SK-N-SH (cell line): ENCODE data around the gene GUCA2B. TPM values are rescaled to one million over a fixed set of nuclear protein-coding genes. Genes with fewer than 3 reads are reported as not detected.

ENCODE experiments used
- CTCF ChIA-PET: fragments of 300-600, 350-600 bp; formaldehyde crosslinking; extraction: SDS; loops from one replicate; lab custom pipeline; 2021; lab: Yijun Ruan, JAX
- POLR2A ChIA-PET: fragments of 350-600 bp; sonication (Branson Sonifier 250); formaldehyde crosslinking; extraction: SDS; loops from one replicate; lab custom pipeline; 2020; ENCODE audit warnings: antibody characterized with exemption, inconsistent platforms; lab: Yijun Ruan, JAX
- DNase-seq: peaks from one replicate; pipeline ENCODE4 v3.0.0; 2012
- H2AFZ ChIP-seq: fragments of 200-600 bp; sonication (generic); 2 replicates; pipeline ENCODE4 v1.8.1; 2016; ENCODE audit warnings: antibody characterized with exemption, mild to moderate bottlenecking, low read depth
- H3F3A ChIP-seq: fragments of 200-600 bp; sonication (generic); replicated peaks from 2 replicates; pipeline ENCODE3; 2016; ENCODE audit warnings: antibody characterized with exemption, mild to moderate bottlenecking; ENCODE audit not compliant: insufficient read depth
- H3K27ac ChIP-seq, 2 experiments: fragments of 200-500 bp in 1 of 2; fragments of 200-600 bp in 1 of 2; sonication (Bioruptor generic) in 1 of 2; sonication (generic), shearing (Covaris generic) in 1 of 2; 2 replicates each; pipeline versions ENCODE4 v1.5.1 to v1.6.1; 2014 to 2016; ENCODE audit warnings: low read depth in 2 of 2, inconsistent platforms in 1 of 2, low read length in 1 of 2, mild to moderate bottlenecking in 1 of 2, mixed read lengths in 1 of 2
- H3K27me3 ChIP-seq: fragments of 200-600 bp; sonication (generic), shearing (Covaris generic); 2 replicates; pipeline ENCODE4 v1.6.1; 2016; ENCODE audit warnings: mixed run types; ENCODE audit not compliant: insufficient read depth
- H3K36me3 ChIP-seq, 2 experiments: fragments of 200-500 bp in 1 of 2; fragments of 200-600 bp in 1 of 2; sonication (Bioruptor generic) in 1 of 2; sonication (generic) in 1 of 2; replicated peaks in 1 of 2; 2 replicates each; pipeline versions ENCODE3 to v1.5.1; 2014 to 2016; ENCODE audit warnings: low read length in 1 of 2, mild to moderate bottlenecking in 1 of 2; ENCODE audit not compliant: insufficient read depth in 2 of 2, control insufficient read depth in 1 of 2
- H3K4me1 ChIP-seq, 2 experiments: fragments of 200-500 bp in 1 of 2; fragments of 200-600 bp in 1 of 2; sonication (Bioruptor generic) in 1 of 2; sonication (generic), shearing (Covaris generic) in 1 of 2; 2 replicates each; pipeline versions ENCODE4 v1.5.1 to v1.6.1; 2014 to 2016; ENCODE audit warnings: low read depth in 1 of 2, low read length in 1 of 2, mixed run types in 1 of 2; ENCODE audit not compliant: insufficient read depth in 2 of 2, control insufficient read depth in 1 of 2
- H3K4me2 ChIP-seq: fragments of 200-600 bp; sonication (generic), shearing (Covaris generic); 2 replicates; pipeline ENCODE4 v1.6.1; 2017; ENCODE audit warnings: mixed run types
- H3K4me3 ChIP-seq, 2 experiments: fragments of 200-500 bp in 1 of 2; fragments of 200-600 bp in 1 of 2; sonication (Bioruptor generic) in 1 of 2; sonication (generic), shearing (Covaris generic) in 1 of 2; 2 replicates each; pipeline versions ENCODE4 v1.5.1 to v1.8.1; 2014 to 2016; ENCODE audit warnings: low read depth in 2 of 2, inconsistent platforms in 1 of 2, low read length in 1 of 2, mild to moderate bottlenecking in 1 of 2, mixed read lengths in 1 of 2, moderate library complexity in 1 of 2
- H3K79me2 ChIP-seq: fragments of 200-600 bp; sonication (generic); 2 replicates; pipeline ENCODE4 v1.8.1; 2017; ENCODE audit warnings: mild to moderate bottlenecking; ENCODE audit not compliant: insufficient read depth
- H3K9ac ChIP-seq: fragments of 200-600 bp; sonication (generic); 2 replicates; pipeline ENCODE4 v1.6.1; 2017; ENCODE audit warnings: mixed run types
- H3K9me2 ChIP-seq: fragments of 200-600 bp; sonication (generic); 2 replicates; pipeline ENCODE4 v1.6.1; 2017; ENCODE audit warnings: mixed run types
- H3K9me3 ChIP-seq: fragments of 200-600 bp; sonication (generic); 2 replicates; pipeline ENCODE4 v1.6.1; 2017; ENCODE audit warnings: mixed run types, mild to moderate bottlenecking, moderate library complexity
- H4K20me1 ChIP-seq: fragments of 200-600 bp; sonication (generic); 2 replicates; pipeline ENCODE4 v1.6.1; 2017; ENCODE audit warnings: mild to moderate bottlenecking, mixed run types; ENCODE audit not compliant: insufficient read depth
- CHD2 ChIP-seq: fragments of 150-350 bp; IDR thresholded peaks from 2 replicates; pipeline ENCODE4 v1.6.1; 2018; ENCODE audit warnings: low read length; ENCODE audit not compliant: partially characterized antibody
- ELF1 ChIP-seq: IDR thresholded peaks from 2 replicates; pipeline ENCODE4 v1.4.0; 2012
- EZH2phosphoT487 ChIP-seq: fragments of 200-600 bp; sonication (generic); IDR thresholded peaks from 2 replicates; pipeline ENCODE4 v1.6.1; 2017; ENCODE audit warnings: low read depth, mixed run types, mild to moderate bottlenecking, antibody characterized with exemption, moderate library complexity, borderline replicate concordance
- JUND ChIP-seq: IDR thresholded peaks from 2 replicates; pipeline ENCODE4 v1.4.0; 2012
- MEF2A ChIP-seq: IDR thresholded peaks from 2 replicates; pipeline ENCODE4 v1.4.0; 2012; ENCODE audit warnings: low read depth, borderline replicate concordance
- MXI1 ChIP-seq: IDR thresholded peaks from 2 replicates; pipeline ENCODE4 v1.6.1; 2012; ENCODE audit warnings: mild to moderate bottlenecking, low read depth, low read length, improper control_type of control experiment
- NRF1 ChIP-seq: IDR thresholded peaks from 2 replicates; pipeline ENCODE4 v1.6.1; 2012; ENCODE audit warnings: low read depth, mild to moderate bottlenecking, low read length
- TAF1 ChIP-seq: IDR thresholded peaks from 2 replicates; pipeline ENCODE4 v1.6.1; 2012; ENCODE audit warnings: low read depth, mild to moderate bottlenecking, low read length, moderate library complexity, borderline replicate concordance
- TEAD4 ChIP-seq: IDR thresholded peaks from 2 replicates; pipeline ENCODE4 v1.4.0; 2012; ENCODE audit warnings: mild to moderate bottlenecking, borderline replicate concordance; ENCODE audit not compliant: insufficient read depth
- YY1 ChIP-seq: IDR thresholded peaks from 2 replicates; pipeline ENCODE4 v1.4.0; 2012; ENCODE audit warnings: low read depth, mild to moderate bottlenecking
- WGBS: methylation state at CpG from one replicate; pipeline ENCODE4 v1.1.6; 2017; ENCODE audit warnings: low lambda C conversion rate; 5-methylcytosine and 5-hydroxymethylcytosine counted together
- polyA plus RNA-seq, 3 experiments: library from polyadenylated mRNA; depleted of rRNA; stranded (reverse); fragments of >200 nt; gene quantifications; 2 replicates each; pipeline ENCODE4 v1.2.3, GENCODE V29; 2012
- TF ChIP-seq, protein P1 (sequence below): fragments of 150-350 bp; IDR thresholded peaks from 2 replicates; pipeline ENCODE4 v1.6.1; 2017; ENCODE audit warnings: antibody characterized with exemption, low read length, low read depth, borderline replicate concordance
- TF ChIP-seq, protein P2 (sequence below): IDR thresholded peaks from 2 replicates; pipeline ENCODE4 v1.6.1; 2012; ENCODE audit warnings: mild to moderate bottlenecking, low read depth, low read length, moderate library complexity
- TF ChIP-seq, protein P3 (sequence below): IDR thresholded peaks from 2 replicates; pipeline ENCODE4 v1.4.0; 2012; ENCODE audit warnings: low read depth, borderline replicate concordance

GUCA2B gene
- polyA plus RNA-seq, 1 of the 3 experiments (the other 2 are of a cell fraction) = not detected

DNA sequence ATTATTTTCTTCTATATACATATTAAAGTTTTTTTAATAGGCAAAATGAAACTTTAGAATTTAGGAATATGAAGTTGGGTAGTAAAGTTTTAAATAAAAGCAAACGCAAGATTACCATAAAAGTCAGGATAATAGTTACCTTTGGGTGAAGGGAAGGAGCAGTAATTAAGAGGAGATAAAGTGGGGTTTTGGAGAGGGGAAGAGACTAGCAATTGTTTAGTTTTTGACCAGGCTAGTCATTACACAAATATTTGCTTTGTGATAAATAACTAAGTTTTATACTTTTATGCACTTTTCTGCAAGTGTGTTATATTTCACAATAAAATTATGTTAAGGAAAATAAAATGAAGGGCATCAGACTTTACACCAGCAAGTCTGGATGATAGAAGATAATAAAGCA is 27.7 kb upstream of the GUCA2B start:
- Histone ChIP-seq H3K9ac (no peak overlapping the region), H2AFZ (no peak overlapping the region), H3K4me3 (no peak overlapping the region), H3K9me3 (no peaks in the 10 kb centered on the region), H3K4me1 (no peaks in the 10 kb centered on the region; a peak in 1 of 4 replicates), H3K27me3 (no peaks in the 10 kb centered on the region; the same call in 1 of the 2 replicates), H3K4me2 (no peak overlapping the region), H3K9me2 (no peaks in the 10 kb centered on the region), H3K36me3 (no peaks in the 10 kb centered on the region), H3K79me2 (no peaks in the 10 kb centered on the region), H3F3A (no peaks in the 10 kb centered on the region), H3K27ac (no peak overlapping the region), H4K20me1 (no peaks in the 10 kb centered on the region)
- POLR2A ChIA-PET = no interaction called here
- CTCF ChIA-PET = no interaction called here
- TF ChIP-seq, protein P1, sequence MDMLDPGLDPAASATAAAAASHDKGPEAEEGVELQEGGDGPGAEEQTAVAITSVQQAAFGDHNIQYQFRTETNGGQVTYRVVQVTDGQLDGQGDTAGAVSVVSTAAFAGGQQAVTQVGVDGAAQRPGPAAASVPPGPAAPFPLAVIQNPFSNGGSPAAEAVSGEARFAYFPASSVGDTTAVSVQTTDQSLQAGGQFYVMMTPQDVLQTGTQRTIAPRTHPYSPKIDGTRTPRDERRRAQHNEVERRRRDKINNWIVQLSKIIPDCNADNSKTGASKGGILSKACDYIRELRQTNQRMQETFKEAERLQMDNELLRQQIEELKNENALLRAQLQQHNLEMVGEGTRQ = no peak
- TF ChIP-seq YY1 (no peak), NRF1 (no peak), CHD2 (no peak), JUND (no peak), ELF1 (no peak), EZH2phosphoT487 (no peak), TEAD4 (no peak), TAF1 (no peak)
- TF ChIP-seq, protein P2, sequence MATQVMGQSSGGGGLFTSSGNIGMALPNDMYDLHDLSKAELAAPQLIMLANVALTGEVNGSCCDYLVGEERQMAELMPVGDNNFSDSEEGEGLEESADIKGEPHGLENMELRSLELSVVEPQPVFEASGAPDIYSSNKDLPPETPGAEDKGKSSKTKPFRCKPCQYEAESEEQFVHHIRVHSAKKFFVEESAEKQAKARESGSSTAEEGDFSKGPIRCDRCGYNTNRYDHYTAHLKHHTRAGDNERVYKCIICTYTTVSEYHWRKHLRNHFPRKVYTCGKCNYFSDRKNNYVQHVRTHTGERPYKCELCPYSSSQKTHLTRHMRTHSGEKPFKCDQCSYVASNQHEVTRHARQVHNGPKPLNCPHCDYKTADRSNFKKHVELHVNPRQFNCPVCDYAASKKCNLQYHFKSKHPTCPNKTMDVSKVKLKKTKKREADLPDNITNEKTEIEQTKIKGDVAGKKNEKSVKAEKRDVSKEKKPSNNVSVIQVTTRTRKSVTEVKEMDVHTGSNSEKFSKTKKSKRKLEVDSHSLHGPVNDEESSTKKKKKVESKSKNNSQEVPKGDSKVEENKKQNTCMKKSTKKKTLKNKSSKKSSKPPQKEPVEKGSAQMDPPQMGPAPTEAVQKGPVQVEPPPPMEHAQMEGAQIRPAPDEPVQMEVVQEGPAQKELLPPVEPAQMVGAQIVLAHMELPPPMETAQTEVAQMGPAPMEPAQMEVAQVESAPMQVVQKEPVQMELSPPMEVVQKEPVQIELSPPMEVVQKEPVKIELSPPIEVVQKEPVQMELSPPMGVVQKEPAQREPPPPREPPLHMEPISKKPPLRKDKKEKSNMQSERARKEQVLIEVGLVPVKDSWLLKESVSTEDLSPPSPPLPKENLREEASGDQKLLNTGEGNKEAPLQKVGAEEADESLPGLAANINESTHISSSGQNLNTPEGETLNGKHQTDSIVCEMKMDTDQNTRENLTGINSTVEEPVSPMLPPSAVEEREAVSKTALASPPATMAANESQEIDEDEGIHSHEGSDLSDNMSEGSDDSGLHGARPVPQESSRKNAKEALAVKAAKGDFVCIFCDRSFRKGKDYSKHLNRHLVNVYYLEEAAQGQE = no peak
- TF ChIP-seq, protein P3, sequence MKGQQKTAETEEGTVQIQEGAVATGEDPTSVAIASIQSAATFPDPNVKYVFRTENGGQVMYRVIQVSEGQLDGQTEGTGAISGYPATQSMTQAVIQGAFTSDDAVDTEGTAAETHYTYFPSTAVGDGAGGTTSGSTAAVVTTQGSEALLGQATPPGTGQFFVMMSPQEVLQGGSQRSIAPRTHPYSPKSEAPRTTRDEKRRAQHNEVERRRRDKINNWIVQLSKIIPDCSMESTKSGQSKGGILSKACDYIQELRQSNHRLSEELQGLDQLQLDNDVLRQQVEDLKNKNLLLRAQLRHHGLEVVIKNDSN = no peak
- no peak for DNase-seq
- 57% methylated on average over 1 of the region's 1 CpG for WGBS

DNA sequence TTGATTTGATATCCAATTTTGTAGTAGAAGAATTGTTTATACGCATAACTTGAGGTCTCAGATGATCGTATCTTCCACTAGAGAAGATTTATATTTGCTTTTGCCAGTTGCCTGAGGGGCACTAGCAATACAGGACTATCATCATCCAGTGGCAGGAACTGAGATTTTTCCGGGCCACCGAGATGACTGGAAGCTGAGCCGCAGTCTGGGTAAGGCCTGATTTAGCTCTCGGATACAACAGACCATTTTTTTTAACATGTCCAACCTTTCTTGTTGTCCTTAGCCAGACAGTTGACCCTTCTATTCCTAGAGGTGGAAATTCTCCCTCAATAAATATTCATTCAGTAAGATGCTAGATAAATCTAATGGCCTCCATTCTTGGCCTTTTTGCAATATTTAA is 25.4 kb upstream of the GUCA2B start:
- DNase-seq = no peak
- CTCF ChIA-PET = interaction anchor here (1.0 to 2.0 kb wide), 2 partner anchors 9 to 20 kb away, joined by 4 to 5 read pairs; no protein-coding TSS in a partner anchor
- no peak overlapping the region for H3K27ac ChIP-seq
- no peaks in the 10 kb centered on the region for H3K79me2 ChIP-seq
- no peaks in the 10 kb centered on the region for H3K36me3 ChIP-seq
- no peaks in the 10 kb centered on the region for H3F3A ChIP-seq
- H3K9ac ChIP-seq = no peak overlapping the region
- H3K9me2 ChIP-seq = no peaks in the 10 kb centered on the region
- H3K27me3 ChIP-seq = no peaks in the 10 kb centered on the region; the same call in 1 of the 2 replicates
- 54% methylated on average over 6 of the region's 6 CpGs for WGBS
- no peak overlapping the region for H3K4me3 ChIP-seq
- no peaks in the 10 kb centered on the region; a peak in 1 of 4 replicates for H3K4me1 ChIP-seq
- POLR2A ChIA-PET = no interaction called here
- H3K9me3 ChIP-seq = no peaks in the 10 kb centered on the region
- no peaks in the 10 kb centered on the region for H4K20me1 ChIP-seq
- no peak overlapping the region for H2AFZ ChIP-seq
- TF ChIP-seq, protein P1 = no peak
- TF ChIP-seq TEAD4 (no peak), MEF2A (no peak), MXI1 (no peak)
- H3K4me2 ChIP-seq = no peak overlapping the region
